ENCODE measurements around the gene TK2. TPM values are rescaled to one million over a fixed set of nuclear protein-coding genes. Genes with fewer than 3 reads are reported as not detected.

TK2 gene
- total and polyA plus RNA-seq, 9 of the 15 experiments (the other 6 are each of a cell fraction or from before 2014, with no cell fraction given) = 1.1 to 10.2 (median 5.3) TPM

GRCh38 chr16:66552286-66553177, 2.6 kb upstream of the TK2 start, which contains the start of gene CKLF (continued):
- TF ChIP-seq, protein P1, sequence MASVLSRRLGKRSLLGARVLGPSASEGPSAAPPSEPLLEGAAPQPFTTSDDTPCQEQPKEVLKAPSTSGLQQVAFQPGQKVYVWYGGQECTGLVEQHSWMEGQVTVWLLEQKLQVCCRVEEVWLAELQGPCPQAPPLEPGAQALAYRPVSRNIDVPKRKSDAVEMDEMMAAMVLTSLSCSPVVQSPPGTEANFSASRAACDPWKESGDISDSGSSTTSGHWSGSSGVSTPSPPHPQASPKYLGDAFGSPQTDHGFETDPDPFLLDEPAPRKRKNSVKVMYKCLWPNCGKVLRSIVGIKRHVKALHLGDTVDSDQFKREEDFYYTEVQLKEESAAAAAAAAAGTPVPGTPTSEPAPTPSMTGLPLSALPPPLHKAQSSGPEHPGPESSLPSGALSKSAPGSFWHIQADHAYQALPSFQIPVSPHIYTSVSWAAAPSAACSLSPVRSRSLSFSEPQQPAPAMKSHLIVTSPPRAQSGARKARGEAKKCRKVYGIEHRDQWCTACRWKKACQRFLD (CRISPR knock-in tag; IDR thresholded peaks at IDR 0.05) = no peak
- no peak for TF ChIP-seq ZNF212 (CRISPR knock-in tag; IDR thresholded peaks at IDR 0.05)
- TF ChIP-seq ZNF274 (IDR thresholded peaks at IDR 0.05; ENCODE audit: borderline replicate concordance, low read depth, low read length) = no peak
- peak; percentile 97 for TF ChIP-seq ZNF232 (CRISPR knock-in tag; IDR thresholded peaks at IDR 0.05)
- no peak for TF ChIP-seq ZNF24 (IDR thresholded peaks at IDR 0.05)
- no peak for TF ChIP-seq RFX7 (CRISPR knock-in tag; IDR thresholded peaks at IDR 0.05)
- TF ChIP-seq TCFL5 (CRISPR knock-in tag; conservative IDR thresholded peaks at IDR 0.05) = 0 out of 2 replicates have a peak, but pooled peaks have one; percentile 11
- TF ChIP-seq ZFP1 (CRISPR knock-in tag; IDR thresholded peaks at IDR 0.05) = no peak
- TF ChIP-seq BRD4 (IDR thresholded peaks at IDR 0.05) = no peak; the same call in 1 of the 2 replicates
- no peak for TF ChIP-seq MAFK (IDR thresholded peaks at IDR 0.05; ENCODE audit: low read length)
- TF ChIP-seq SLC30A9 (CRISPR knock-in tag; IDR thresholded peaks at IDR 0.05) = no peak
- TF ChIP-seq ZFP30 (CRISPR knock-in tag; IDR thresholded peaks at IDR 0.05; ENCODE audit: borderline replicate concordance) = no peak
- TF ChIP-seq SOX6 (IDR thresholded peaks at IDR 0.05) = 0 out of 2 replicates have a peak, but pooled peaks have one; percentile 46
- TF ChIP-seq ARID1B (IDR thresholded peaks at IDR 0.05) = peak; percentile 63; the same call in 1 of the 2 replicates
- no peak for TF ChIP-seq ZNF699 (CRISPR knock-in tag; IDR thresholded peaks at IDR 0.05; ENCODE audit: insufficient replicate concordance)
- no peak for TF ChIP-seq CBX8 (IDR thresholded peaks at IDR 0.05; ENCODE audit: borderline replicate concordance, extremely low read depth, low read depth, low read length, poor library complexity, severe bottlenecking)
- peak; percentile 68 for TF ChIP-seq SMARCE1 (IDR thresholded peaks at IDR 0.05)
- no peak for TF ChIP-seq GATA2 (CRISPR knock-in tag; IDR thresholded peaks at IDR 0.05)
- no peak for TF ChIP-seq E4F1 (CRISPR knock-in tag; IDR thresholded peaks at IDR 0.05; ENCODE audit: borderline replicate concordance)
- TF ChIP-seq, protein P2, sequence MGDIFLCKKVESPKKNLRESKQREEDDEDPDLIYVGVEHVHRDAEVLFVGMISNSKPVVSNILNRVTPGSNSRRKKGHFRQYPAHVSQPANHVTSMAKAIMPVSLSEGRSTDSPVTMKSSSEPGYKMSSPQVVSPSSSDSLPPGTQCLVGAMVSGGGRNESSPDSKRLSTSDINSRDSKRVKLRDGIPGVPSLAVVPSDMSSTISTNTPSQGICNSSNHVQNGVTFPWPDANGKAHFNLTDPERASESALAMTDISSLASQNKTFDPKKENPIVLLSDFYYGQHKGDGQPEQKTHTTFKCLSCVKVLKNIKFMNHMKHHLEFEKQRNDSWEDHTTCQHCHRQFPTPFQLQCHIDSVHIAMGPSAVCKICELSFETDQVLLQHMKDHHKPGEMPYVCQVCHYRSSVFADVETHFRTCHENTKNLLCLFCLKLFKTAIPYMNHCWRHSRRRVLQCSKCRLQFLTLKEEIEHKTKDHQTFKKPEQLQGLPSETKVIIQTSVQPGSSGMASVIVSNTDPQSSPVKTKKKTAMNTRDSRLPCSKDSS (IDR thresholded peaks at IDR 0.05; ENCODE audit: low read depth, partially characterized antibody) = no peak
- no peak for TF ChIP-seq ZNF696 (CRISPR knock-in tag; conservative IDR thresholded peaks at IDR 0.05)
- TF ChIP-seq HIVEP1 (CRISPR knock-in tag; IDR thresholded peaks at IDR 0.05) = 0 out of 2 replicates have a peak, but pooled peaks have one; percentile 28
